GM12874 (cell line): ENCODE data around the gene SAMD4A.

Experiments
- CTCF ChIP-seq: IDR thresholded peaks from 2 replicates; pipeline ENCODE4 v1.5.1; 2011; ENCODE audit warnings: low read depth, mild to moderate bottlenecking, control low read depth, low read length, moderate library complexity; ENCODE audit not compliant: insufficient read depth

Gene SAMD4A

GRCh38 chr14:54577977-54578376 lies 11.0 kb downstream of the SAMD4A start:
- no peak for TF ChIP-seq CTCF

GRCh38 chr14:54579621-54580020 lies 12.7 kb downstream of the SAMD4A start:
- no peak for TF ChIP-seq CTCF

GRCh38 chr14:54580933-54581332 lies 14.0 kb downstream of the SAMD4A start:
- TF ChIP-seq CTCF = no peak

GRCh38 chr14:54582334-54582733 lies 15.4 kb downstream of the SAMD4A start:
- no peak for TF ChIP-seq CTCF

- no peak for TF ChIP-seq CTCF
These were observed 17.2 kb downstream of the SAMD4A start for GRCh38 chr14:54584097-54584496.

- no peak for TF ChIP-seq CTCF
These were observed 18.3 kb downstream of the SAMD4A start for GRCh38 chr14:54585214-54585613.

GRCh38 chr14:54589076-54589475 lies 22.1 kb downstream of the SAMD4A start:
- TF ChIP-seq CTCF = no peak

GRCh38 chr14:54589843-54590242 lies 22.9 kb downstream of the SAMD4A start:
- TF ChIP-seq CTCF = no peak
